Cardiac muscle cell (in vitro differentiated cells and primary cell): ENCODE results near the gene RAI14. TPM values are rescaled to one million over a fixed set of nuclear protein-coding genes. Genes with fewer than 3 reads are reported as not detected.

Source experiments
- DNase-seq, 2 donors: peaks; one replicate each; pipeline versions ENCODE4 v3.0.0 to v3.0.0-alpha.2; 2010 to 2017; ENCODE audit warnings: low read depth in 1 of 2, low spot score in 1 of 2
- H3K27ac ChIP-seq: fragments of 200-600 bp; sonication (generic); 2 replicates; pipeline ENCODE4 v1.5.1; 2016
- H3K27me3 ChIP-seq: fragments of 200-600 bp; sonication (generic); 2 replicates; pipeline ENCODE4 v1.6.0; 2016; ENCODE audit warnings: control low read depth
- H3K36me3 ChIP-seq: fragments of 200-600 bp; sonication (generic); 2 replicates; pipeline ENCODE4 v1.5.1; 2016; ENCODE audit warnings: control low read depth
- H3K4me1 ChIP-seq: fragments of 200-600 bp; sonication (generic); 2 replicates; pipeline ENCODE4 v1.8.1; 2017; ENCODE audit warnings: low read depth, mild to moderate bottlenecking, mixed run types
- H3K4me3 ChIP-seq: fragments of 200-600 bp; sonication (generic); 2 replicates; pipeline ENCODE4 v1.5.1; 2016; ENCODE audit warnings: mild to moderate bottlenecking
- H3K9me3 ChIP-seq: fragments of 200-600 bp; sonication (generic); 2 replicates; pipeline ENCODE4 v1.5.1; 2017; ENCODE audit warnings: low read depth, mild to moderate bottlenecking, control low read depth
- polyA plus RNA-seq: library from polyadenylated mRNA; unstranded; fragments of >200 nt; fragmentation: Nextera tagmentation; extraction: Ambion mirVana; gene quantifications from 2 replicates; pipeline ENCODE4 v1.2.1, GENCODE V29; 2016
- total RNA-seq: library from RNA; depleted of rRNA; stranded (reverse); fragments of >200 nt; gene quantifications from 2 replicates; pipeline ENCODE4 v1.2.3, GENCODE V29; 2016
- TF ChIP-seq, protein P1 (sequence below): IDR thresholded peaks from 2 replicates; pipeline ENCODE4 v1.5.1; 2012; ENCODE audit warnings: low read depth, mild to moderate bottlenecking, low read length

Gene RAI14
- total and polyA plus RNA-seq, 2 experiments from 2014 or later, result 9.6 to 11.6 TPM

DNA sequence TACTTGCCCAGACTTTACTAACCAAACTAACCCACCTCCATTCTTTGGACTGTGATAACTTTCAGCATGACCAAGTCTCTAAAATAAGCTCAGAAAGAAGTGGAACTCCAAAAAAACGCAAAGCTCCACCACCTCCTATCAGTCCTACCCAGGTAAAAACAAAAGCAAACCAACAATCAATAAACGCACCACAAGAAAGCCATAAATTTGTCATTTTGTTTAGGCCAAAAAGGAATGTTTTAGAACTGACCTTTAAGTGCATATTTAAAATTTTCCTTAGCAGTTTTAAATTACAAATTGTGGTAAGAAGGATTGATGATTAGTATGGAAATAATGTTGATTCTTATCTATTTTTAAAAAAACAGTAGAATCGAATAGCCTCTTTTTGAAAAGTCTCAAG lies 157.4 kb downstream of the RAI14 start:
- TF ChIP-seq, protein P1, sequence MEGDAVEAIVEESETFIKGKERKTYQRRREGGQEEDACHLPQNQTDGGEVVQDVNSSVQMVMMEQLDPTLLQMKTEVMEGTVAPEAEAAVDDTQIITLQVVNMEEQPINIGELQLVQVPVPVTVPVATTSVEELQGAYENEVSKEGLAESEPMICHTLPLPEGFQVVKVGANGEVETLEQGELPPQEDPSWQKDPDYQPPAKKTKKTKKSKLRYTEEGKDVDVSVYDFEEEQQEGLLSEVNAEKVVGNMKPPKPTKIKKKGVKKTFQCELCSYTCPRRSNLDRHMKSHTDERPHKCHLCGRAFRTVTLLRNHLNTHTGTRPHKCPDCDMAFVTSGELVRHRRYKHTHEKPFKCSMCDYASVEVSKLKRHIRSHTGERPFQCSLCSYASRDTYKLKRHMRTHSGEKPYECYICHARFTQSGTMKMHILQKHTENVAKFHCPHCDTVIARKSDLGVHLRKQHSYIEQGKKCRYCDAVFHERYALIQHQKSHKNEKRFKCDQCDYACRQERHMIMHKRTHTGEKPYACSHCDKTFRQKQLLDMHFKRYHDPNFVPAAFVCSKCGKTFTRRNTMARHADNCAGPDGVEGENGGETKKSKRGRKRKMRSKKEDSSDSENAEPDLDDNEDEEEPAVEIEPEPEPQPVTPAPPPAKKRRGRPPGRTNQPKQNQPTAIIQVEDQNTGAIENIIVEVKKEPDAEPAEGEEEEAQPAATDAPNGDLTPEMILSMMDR, result no peak
- H3K9me3 ChIP-seq, result no peaks in the 10 kb centered on the region
- no peak overlapping the region for H3K27ac ChIP-seq
- H3K4me1 ChIP-seq, result no peaks in the 10 kb centered on the region
- H3K36me3 ChIP-seq, result no peaks in the 10 kb centered on the region
- DNase-seq, result no peak
- no peak overlapping the region for H3K4me3 ChIP-seq
- H3K27me3 ChIP-seq, result no peaks in the 10 kb centered on the region

GRCh38 chr5:34817558-34818351 lies 161.6 kb downstream of the RAI14 start:
- Histone ChIP-seq H3K27me3 (no peaks in the 10 kb centered on the region), H3K4me3 (no peak overlapping the region), H3K27ac (no peak overlapping the region), H3K4me1 (peaks cover 14% of the 10 kb centered on the region), H3K36me3 (no peaks in the 10 kb centered on the region), H3K9me3 (no peaks in the 10 kb centered on the region)
- no peak for DNase-seq
- TF ChIP-seq, protein P1, result no peak

DNA sequence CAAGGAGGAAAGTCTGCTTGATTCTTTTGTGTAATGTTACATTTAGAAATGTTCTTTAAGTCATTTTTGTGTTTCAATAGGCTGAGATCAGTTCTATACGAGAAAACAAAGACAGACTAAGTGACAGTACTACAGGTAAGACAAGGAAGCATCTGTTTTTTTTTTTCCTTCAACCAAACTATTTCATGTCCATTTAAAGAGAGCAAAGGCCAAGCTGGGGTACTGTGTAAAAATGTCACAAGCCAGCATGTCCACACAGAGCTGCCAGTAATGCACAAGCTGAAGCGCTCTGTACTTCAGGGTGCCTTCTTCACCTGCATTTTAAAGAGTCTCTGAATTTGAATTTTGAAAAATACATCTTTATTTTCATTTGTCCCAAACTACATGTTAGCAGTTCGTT lies 162.6 kb downstream of the RAI14 start:
- peak overlapping the region; percentile 0 for H3K27ac ChIP-seq
- no peak for DNase-seq
- no peaks in the 10 kb centered on the region for H3K27me3 ChIP-seq
- no peaks in the 10 kb centered on the region for H3K36me3 ChIP-seq
- no peak overlapping the region for H3K4me3 ChIP-seq
- no peaks in the 10 kb centered on the region for H3K9me3 ChIP-seq
- peaks cover 14% of the 10 kb centered on the region for H3K4me1 ChIP-seq
- TF ChIP-seq, protein P1, result no peak

DNA sequence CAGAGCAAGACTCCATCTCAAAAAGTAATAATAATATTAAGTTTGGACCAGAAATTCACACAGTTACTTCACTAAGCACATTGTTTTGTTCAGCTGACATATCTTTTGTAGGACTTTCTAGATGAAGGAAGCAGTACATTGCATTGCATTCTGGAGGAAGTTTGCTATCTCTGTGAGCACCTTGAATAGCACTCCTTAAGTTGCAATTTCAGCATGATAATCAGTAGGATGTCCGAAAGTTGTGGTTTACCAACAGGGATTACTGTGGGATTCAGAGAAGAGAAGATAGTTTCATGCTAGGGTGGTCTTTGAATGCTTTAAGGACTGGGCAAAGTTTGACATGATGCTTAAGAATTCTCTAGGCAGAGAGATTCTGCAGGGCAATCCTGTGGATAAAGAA lies 164.5 kb downstream of the RAI14 start:
- Histone ChIP-seq H3K4me1 (peaks cover 14% of the 10 kb centered on the region), H3K36me3 (peaks cover 3% of the 10 kb centered on the region), H3K4me3 (no peak overlapping the region), H3K27ac (peak overlapping the region; percentile 33), H3K9me3 (no peaks in the 10 kb centered on the region), H3K27me3 (no peaks in the 10 kb centered on the region)
- TF ChIP-seq, protein P1, result no peak
- no peak for DNase-seq

DNA sequence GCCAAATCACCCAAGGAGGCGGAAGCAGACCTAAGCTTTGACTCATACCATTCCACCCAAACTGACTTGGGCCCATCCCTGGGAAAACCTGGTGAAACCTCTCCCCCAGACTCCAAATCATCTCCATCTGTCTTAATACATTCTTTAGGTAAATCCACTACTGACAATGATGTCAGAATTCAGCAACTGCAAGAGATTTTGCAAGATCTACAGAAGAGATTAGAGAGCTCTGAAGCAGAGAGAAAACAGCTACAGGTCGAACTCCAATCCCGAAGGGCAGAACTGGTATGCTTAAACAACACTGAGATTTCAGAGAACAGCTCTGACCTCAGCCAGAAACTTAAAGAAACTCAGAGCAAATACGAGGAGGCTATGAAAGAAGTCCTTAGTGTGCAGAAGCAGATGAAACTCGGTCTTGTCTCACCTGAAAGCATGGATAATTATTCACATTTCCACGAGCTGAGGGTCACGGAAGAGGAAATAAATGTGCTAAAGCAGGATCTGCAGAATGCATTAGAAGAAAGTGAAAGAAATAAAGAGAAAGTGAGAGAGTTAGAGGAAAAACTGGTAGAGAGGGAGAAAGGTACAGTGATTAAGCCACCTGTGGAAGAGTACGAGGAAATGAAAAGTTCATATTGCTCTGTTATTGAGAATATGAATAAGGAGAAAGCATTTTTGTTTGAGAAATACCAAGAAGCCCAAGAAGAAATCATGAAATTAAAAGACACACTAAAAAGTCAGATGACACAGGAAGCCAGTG lies 167.0 kb downstream of the RAI14 start:
- no peak for DNase-seq
- no peaks in the 10 kb centered on the region for H3K27me3 ChIP-seq
- H3K36me3 ChIP-seq, result peaks cover 3% of the 10 kb centered on the region
- H3K27ac ChIP-seq, result no peak overlapping the region
- TF ChIP-seq, protein P1, result no peak
- H3K4me1 ChIP-seq, result peaks cover 14% of the 10 kb centered on the region
- no peak overlapping the region for H3K4me3 ChIP-seq
- H3K9me3 ChIP-seq, result no peaks in the 10 kb centered on the region
